ENCODE data around the gene PRKG1.

- TF ChIP-seq REST (IDR thresholded peaks at IDR 0.05; ENCODE audit: unreplicated experiment) (no peak), CTCF (conservative IDR thresholded peaks at IDR 0.05; ENCODE audit: low read depth in 2 of 2) (no peak), ZNF331 (CRISPR knock-in tag; IDR thresholded peaks at IDR 0.05; ENCODE audit: low read depth) (no peak), POLR2AphosphoS5 (IDR thresholded peaks at IDR 0.05; ENCODE audit: low read depth) (no peak), EZH2 (IDR thresholded peaks at IDR 0.05; ENCODE audit: low read depth, unreplicated experiment) (no peak), NANOG (IDR thresholded peaks at IDR 0.05; ENCODE audit: borderline replicate concordance) (no peak)
These were observed 863.2 kb downstream of the PRKG1 start for GRCh38 chr10:51937308-51938140.

Measured in GM23338 (cell line).